Liver (tissue), 9 donors: Measurements from ENCODE around the gene NHERF2. TPM values are rescaled to one million over a fixed set of nuclear protein-coding genes. Genes with fewer than 3 reads are reported as not detected.

Experiments used
- DNase-seq: peaks from one replicate; pipeline ENCODE4 v3.0.0-alpha.2; 2017; ENCODE audit warnings: low spot score
- H3K27ac ChIP-seq, 2 donors: one replicate each; pipeline ENCODE4 v1.7.0; 2013; ENCODE audit warnings: inconsistent platforms in 2 of 2, low read length in 2 of 2, control low read depth in 1 of 2, low read depth in 1 of 2, mild to moderate bottlenecking in 1 of 2
- H3K27me3 ChIP-seq, 4 donors: one replicate each; pipeline versions ENCODE4 v1.6.1 to v1.7.0; 2013; ENCODE audit warnings: low read length in 3 of 4, inconsistent platforms in 1 of 4, mild to moderate bottlenecking in 1 of 4, moderate library complexity in 1 of 4; ENCODE audit not compliant: control insufficient read depth in 4 of 4, insufficient read depth in 4 of 4
- H3K36me3 ChIP-seq, 4 donors: one replicate each; pipeline versions ENCODE4 v1.6.1 to v1.7.0; 2013; ENCODE audit warnings: low read length in 3 of 4, mild to moderate bottlenecking in 3 of 4, low read depth in 1 of 4, moderate library complexity in 1 of 4; ENCODE audit not compliant: control insufficient read depth in 4 of 4, insufficient read depth in 3 of 4
- H3K4me1 ChIP-seq, 4 donors: one replicate each; pipeline versions ENCODE4 v1.6.1 to v1.7.0; 2013; ENCODE audit warnings: low read length in 3 of 4, mild to moderate bottlenecking in 3 of 4, moderate library complexity in 1 of 4; ENCODE audit not compliant: control insufficient read depth in 4 of 4, insufficient read depth in 4 of 4
- H3K4me3 ChIP-seq, 3 donors: one replicate each; pipeline versions ENCODE4 v1.6.1 to v1.7.0; 2013; ENCODE audit warnings: low read length in 3 of 3, control low read depth in 1 of 3, low read depth in 1 of 3, mild to moderate bottlenecking in 1 of 3
- H3K9ac ChIP-seq, 2 donors: one replicate each; pipeline ENCODE4 v1.7.0; 2013; ENCODE audit warnings: low read length in 2 of 2, mild to moderate bottlenecking in 2 of 2, moderate library complexity in 2 of 2, control low read depth in 1 of 2, low read depth in 1 of 2
- H3K9me3 ChIP-seq, 4 donors: one replicate each; pipeline versions ENCODE4 v1.6.1 to v1.7.0; 2013; ENCODE audit warnings: low read length in 3 of 4; ENCODE audit not compliant: control insufficient read depth in 4 of 4
- EGR1 ChIP-seq, 2 donors: IDR thresholded peaks; 2 replicates each; pipeline ENCODE4 v1.6.1; 2016 to 2018; ENCODE audit warnings: antibody characterized with exemption in 2 of 2, low read depth in 2 of 2
- FOXA1 ChIP-seq: IDR thresholded peaks from 2 replicates; pipeline ENCODE4 v1.6.1; 2016; ENCODE audit warnings: antibody characterized with exemption
- FOXA2 ChIP-seq: IDR thresholded peaks from 2 replicates; pipeline ENCODE4 v1.6.1; 2016; ENCODE audit warnings: antibody characterized with exemption
- GABPA ChIP-seq, 2 donors: IDR thresholded peaks in 1 of 2; conservative IDR thresholded peaks in 1 of 2; 2 replicates each; pipeline ENCODE4 v1.6.1; 2016; ENCODE audit warnings: antibody characterized with exemption in 2 of 2, mild to moderate bottlenecking in 1 of 2, moderate library complexity in 1 of 2
- HNF4A ChIP-seq, 2 donors: conservative IDR thresholded peaks; 2 replicates each; pipeline ENCODE4 v1.6.1; 2016; ENCODE audit warnings: antibody characterized with exemption in 2 of 2, mild to moderate bottlenecking in 2 of 2
- JUND ChIP-seq, 2 donors: IDR thresholded peaks; 2 replicates each; pipeline ENCODE4 v1.6.1; 2016; ENCODE audit warnings: antibody characterized with exemption in 2 of 2
- NR2F2 ChIP-seq: IDR thresholded peaks from 2 replicates; pipeline ENCODE4 v1.6.1; 2016; ENCODE audit warnings: antibody characterized with exemption
- RAD21 ChIP-seq, 2 donors: IDR thresholded peaks; 2 replicates each; pipeline ENCODE4 v1.6.1; 2016; ENCODE audit warnings: antibody characterized with exemption in 2 of 2, mild to moderate bottlenecking in 2 of 2
- SP1 ChIP-seq: IDR thresholded peaks from 2 replicates; pipeline ENCODE4 v1.6.1; 2018; ENCODE audit warnings: antibody characterized with exemption, mild to moderate bottlenecking
- TAF1 ChIP-seq: conservative IDR thresholded peaks from 2 replicates; pipeline ENCODE4 v1.6.1; 2016; ENCODE audit warnings: antibody characterized with exemption, mild to moderate bottlenecking
- YY1 ChIP-seq: IDR thresholded peaks from 2 replicates; pipeline ENCODE4 v1.6.1; 2016; ENCODE audit warnings: antibody characterized with exemption, mild to moderate bottlenecking
- WGBS: extraction: QIAGEN DNeasy Blood & Tissue Kit; methylation state at CpG from one replicate; pipeline ENCODE4 v1.1.7; 2013; 5-methylcytosine and 5-hydroxymethylcytosine counted together
- polyA plus RNA-seq, 2 donors: library from polyadenylated mRNA; stranded (reverse) in 1 of 2; unstranded in 1 of 2; fragments of 200-250 nt in 1 of 2; fragments of >200 nt in 1 of 2; fragmentation: Nextera tagmentation in 1 of 2; extraction: Ambion mirVana in 1 of 2; gene quantifications; one replicate each; pipeline versions ENCODE4 v1.2.1 to v1.2.3, GENCODE V29; 2013 to 2015
- total RNA-seq, 2 donors: library from RNA; depleted of rRNA; stranded (reverse); fragments of >200 nt; gene quantifications; one replicate each; pipeline ENCODE4 v1.2.3, GENCODE V29; 2014
- TF ChIP-seq, protein P1 (sequence below): fragments of 150-350 bp; IDR thresholded peaks from 2 replicates; pipeline ENCODE4 v1.5.1; 2017; ENCODE audit warnings: improper control_type of control experiment, low read depth, low read length; ENCODE audit not compliant: missing input control
- TF ChIP-seq, protein P2 (sequence below): IDR thresholded peaks from 2 replicates; pipeline ENCODE4 v1.6.1; 2016; ENCODE audit warnings: antibody characterized with exemption
- TF ChIP-seq, protein P3 (sequence below): IDR thresholded peaks from 2 replicates; pipeline ENCODE4 v1.6.1; 2016; ENCODE audit warnings: antibody characterized with exemption
- TF ChIP-seq, protein P4 (sequence below): IDR thresholded peaks from 2 replicates; pipeline ENCODE4 v1.6.1; 2016; ENCODE audit warnings: antibody characterized with exemption, mild to moderate bottlenecking
- donor health status: healthy.
- donor health status: healthy.
- donor health status: healthy.
- donor health status: healthy.
- donor health status: healthy.

NHERF2 gene
- total RNA-seq (10 to 100 TPM; 36.6 to 85.8 TPM), polyA plus RNA-seq (100 to 1,000 TPM in 1 of 2 donors, 10 to 100 TPM in 1; 62.4 to 205 TPM)

DNA sequence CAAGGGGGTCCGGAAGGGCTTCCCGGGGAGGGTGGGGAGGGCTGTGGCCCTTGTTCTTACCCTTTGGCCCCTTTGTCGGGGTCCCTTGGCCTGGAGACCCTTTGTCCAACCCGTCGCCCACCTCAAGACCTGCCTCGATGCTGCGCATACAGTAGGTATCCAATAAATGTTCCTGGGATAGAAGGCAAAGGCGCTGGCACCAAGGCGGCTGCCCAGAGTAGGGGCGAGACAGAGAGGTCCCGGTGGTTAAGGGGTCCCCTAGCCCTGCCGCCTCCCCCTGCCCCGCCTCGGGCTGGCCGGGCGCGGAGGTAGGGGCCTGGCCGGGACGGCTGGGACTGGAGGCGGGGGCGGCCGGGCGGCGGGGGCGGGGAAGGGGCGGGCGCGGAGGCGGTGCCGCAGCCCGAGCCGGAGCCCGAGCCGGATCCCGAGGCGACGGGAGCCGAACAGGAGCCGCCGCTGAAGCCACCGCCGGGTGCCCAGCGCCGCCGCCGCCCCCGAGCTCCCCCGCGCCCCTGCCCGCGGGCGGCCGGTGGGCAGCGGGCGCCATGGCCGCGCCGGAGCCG, at the start of gene NHERF2:
TSS of gene NHERF2 (plus strand) at position 442 of the 563 bp plus-strand sequence. CDS start at position 546, 104 bp downstream.
- peak within 1 kb of the TSS; percentile 89 to 99 (median 89) for H3K4me3 ChIP-seq
- peaks cover 24 to 76% (median 60%) of the 10 kb centered on the region in 4 donors for H3K4me1 ChIP-seq
- 6% methylated on average over 59 of the region's 59 CpGs for WGBS
- TF ChIP-seq, protein P1, sequence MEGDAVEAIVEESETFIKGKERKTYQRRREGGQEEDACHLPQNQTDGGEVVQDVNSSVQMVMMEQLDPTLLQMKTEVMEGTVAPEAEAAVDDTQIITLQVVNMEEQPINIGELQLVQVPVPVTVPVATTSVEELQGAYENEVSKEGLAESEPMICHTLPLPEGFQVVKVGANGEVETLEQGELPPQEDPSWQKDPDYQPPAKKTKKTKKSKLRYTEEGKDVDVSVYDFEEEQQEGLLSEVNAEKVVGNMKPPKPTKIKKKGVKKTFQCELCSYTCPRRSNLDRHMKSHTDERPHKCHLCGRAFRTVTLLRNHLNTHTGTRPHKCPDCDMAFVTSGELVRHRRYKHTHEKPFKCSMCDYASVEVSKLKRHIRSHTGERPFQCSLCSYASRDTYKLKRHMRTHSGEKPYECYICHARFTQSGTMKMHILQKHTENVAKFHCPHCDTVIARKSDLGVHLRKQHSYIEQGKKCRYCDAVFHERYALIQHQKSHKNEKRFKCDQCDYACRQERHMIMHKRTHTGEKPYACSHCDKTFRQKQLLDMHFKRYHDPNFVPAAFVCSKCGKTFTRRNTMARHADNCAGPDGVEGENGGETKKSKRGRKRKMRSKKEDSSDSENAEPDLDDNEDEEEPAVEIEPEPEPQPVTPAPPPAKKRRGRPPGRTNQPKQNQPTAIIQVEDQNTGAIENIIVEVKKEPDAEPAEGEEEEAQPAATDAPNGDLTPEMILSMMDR = no peak
- TF ChIP-seq FOXA1 (no peak), FOXA2 (no peak), YY1 (no peak), TAF1 (no peak)
- peak within 1 kb of the TSS; percentile 64 to 94 for H3K9ac ChIP-seq
- DNase-seq = no peak
- H3K36me3 ChIP-seq = no peaks in the 10 kb centered on the region
- no peaks in the 10 kb centered on the region for H3K9me3 ChIP-seq
- peak within 1 kb of the TSS; percentile 49 to 65 for H3K27ac ChIP-seq
- H3K27me3 ChIP-seq = no peaks in the 10 kb centered on the region

DNA sequence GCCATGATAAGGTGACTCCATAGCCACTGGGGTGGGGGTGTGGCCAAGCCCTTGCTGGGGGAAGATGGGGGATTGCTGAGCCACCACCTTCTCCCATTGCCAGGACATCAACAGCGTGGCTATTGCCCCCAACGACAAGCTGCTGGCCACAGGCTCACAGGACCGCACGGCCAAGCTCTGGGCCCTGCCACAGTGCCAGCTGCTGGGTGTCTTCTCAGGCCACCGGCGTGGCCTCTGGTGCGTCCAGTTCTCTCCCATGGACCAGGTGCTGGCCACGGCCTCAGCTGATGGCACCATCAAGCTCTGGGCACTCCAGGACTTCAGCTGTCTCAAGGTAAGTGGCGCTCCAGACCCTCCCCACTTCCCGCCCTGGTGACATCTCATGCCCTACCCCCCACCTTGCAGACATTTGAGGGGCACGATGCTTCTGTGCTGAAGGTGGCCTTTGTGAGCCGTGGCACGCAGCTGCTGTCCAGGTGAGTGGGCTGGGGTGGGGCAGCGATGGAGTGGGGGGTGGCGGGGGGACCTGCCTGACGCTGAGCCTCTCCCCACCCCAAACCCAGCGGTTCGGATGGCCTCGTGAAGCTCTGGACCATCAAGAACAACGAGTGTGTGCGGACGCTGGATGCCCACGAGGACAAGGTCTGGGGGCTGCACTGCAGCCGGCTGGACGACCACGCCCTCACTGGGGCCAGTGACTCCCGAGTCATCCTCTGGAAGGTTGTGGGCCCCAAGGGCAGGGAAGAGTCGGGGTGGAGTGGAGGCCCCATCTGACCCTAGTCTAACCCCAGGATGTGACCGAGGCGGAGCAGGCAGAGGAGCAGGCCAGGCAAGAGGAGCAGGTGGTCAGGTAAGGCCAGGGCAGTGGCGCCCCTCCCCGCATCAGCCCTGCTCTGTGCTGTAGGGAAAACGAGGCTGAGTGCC, 49.5 kb upstream of the NHERF2 start:
- 94% methylated on average over 33 of the region's 33 CpGs for WGBS

More for the DNA sequence above, 49.5 kb upstream of the NHERF2 start:
- Histone ChIP-seq H3K9me3 (no peaks in the 10 kb centered on the region), H3K27ac (no peak overlapping the region), H3K4me1 (peaks cover 7 to 26% (median 11%) of the 10 kb centered on the region in 4 donors), H3K36me3 (peaks cover 14 to 41% (median 16%) of the 10 kb centered on the region in 4 donors), H3K9ac (no peak overlapping the region), H3K27me3 (no peaks in the 10 kb centered on the region), H3K4me3 (no peak overlapping the region)
- TF ChIP-seq, protein P2, sequence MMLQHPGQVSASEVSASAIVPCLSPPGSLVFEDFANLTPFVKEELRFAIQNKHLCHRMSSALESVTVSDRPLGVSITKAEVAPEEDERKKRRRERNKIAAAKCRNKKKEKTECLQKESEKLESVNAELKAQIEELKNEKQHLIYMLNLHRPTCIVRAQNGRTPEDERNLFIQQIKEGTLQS = no peak
- TF ChIP-seq YY1 (no peak), SP1 (no peak), GABPA (IDR thresholded peaks at IDR 0.05 in 1 of 2, conservative IDR thresholded peaks at IDR 0.05 in 1 of 2) (no peak), NR2F2 (no peak), HNF4A (conservative IDR thresholded peaks at IDR 0.05) (no peak), RAD21 (IDR thresholded peaks at IDR 0.05) (no peak), EGR1 (IDR thresholded peaks at IDR 0.05; ENCODE audit: low read depth in 2 of 2) (no peak), JUND (IDR thresholded peaks at IDR 0.05) (no peak), FOXA1 (no peak), FOXA2 (no peak)
- TF ChIP-seq, protein P1 = no peak
- TF ChIP-seq, protein P3, sequence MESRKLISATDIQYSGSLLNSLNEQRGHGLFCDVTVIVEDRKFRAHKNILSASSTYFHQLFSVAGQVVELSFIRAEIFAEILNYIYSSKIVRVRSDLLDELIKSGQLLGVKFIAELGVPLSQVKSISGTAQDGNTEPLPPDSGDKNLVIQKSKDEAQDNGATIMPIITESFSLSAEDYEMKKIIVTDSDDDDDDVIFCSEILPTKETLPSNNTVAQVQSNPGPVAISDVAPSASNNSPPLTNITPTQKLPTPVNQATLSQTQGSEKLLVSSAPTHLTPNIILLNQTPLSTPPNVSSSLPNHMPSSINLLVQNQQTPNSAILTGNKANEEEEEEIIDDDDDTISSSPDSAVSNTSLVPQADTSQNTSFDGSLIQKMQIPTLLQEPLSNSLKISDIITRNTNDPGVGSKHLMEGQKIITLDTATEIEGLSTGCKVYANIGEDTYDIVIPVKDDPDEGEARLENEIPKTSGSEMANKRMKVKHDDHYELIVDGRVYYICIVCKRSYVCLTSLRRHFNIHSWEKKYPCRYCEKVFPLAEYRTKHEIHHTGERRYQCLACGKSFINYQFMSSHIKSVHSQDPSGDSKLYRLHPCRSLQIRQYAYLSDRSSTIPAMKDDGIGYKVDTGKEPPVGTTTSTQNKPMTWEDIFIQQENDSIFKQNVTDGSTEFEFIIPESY = no peak
- TF ChIP-seq, protein P4, sequence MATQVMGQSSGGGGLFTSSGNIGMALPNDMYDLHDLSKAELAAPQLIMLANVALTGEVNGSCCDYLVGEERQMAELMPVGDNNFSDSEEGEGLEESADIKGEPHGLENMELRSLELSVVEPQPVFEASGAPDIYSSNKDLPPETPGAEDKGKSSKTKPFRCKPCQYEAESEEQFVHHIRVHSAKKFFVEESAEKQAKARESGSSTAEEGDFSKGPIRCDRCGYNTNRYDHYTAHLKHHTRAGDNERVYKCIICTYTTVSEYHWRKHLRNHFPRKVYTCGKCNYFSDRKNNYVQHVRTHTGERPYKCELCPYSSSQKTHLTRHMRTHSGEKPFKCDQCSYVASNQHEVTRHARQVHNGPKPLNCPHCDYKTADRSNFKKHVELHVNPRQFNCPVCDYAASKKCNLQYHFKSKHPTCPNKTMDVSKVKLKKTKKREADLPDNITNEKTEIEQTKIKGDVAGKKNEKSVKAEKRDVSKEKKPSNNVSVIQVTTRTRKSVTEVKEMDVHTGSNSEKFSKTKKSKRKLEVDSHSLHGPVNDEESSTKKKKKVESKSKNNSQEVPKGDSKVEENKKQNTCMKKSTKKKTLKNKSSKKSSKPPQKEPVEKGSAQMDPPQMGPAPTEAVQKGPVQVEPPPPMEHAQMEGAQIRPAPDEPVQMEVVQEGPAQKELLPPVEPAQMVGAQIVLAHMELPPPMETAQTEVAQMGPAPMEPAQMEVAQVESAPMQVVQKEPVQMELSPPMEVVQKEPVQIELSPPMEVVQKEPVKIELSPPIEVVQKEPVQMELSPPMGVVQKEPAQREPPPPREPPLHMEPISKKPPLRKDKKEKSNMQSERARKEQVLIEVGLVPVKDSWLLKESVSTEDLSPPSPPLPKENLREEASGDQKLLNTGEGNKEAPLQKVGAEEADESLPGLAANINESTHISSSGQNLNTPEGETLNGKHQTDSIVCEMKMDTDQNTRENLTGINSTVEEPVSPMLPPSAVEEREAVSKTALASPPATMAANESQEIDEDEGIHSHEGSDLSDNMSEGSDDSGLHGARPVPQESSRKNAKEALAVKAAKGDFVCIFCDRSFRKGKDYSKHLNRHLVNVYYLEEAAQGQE = no peak
- DNase-seq = no peak
